GM12892 (cell line): ENCODE measurements around the gene SPATA3.
"Not testable (repeated sequence)": the region's sequence is repeated elsewhere in the genome, so short reads cannot be mapped to it uniquely, and the experiment has no call there.

Source experiments
- DNase-seq: peaks from one replicate; pipeline ENCODE4 v3.0.0; 2011; ENCODE audit not compliant: insufficient read length
- FAIRE-seq: peaks from 2 replicates; lab custom pipeline; 2011; peaks lifted over from hg19 to GRCh38; lab: Jason Lieb, UNC
- POLR2A ChIP-seq: IDR thresholded peaks from 2 replicates; pipeline ENCODE4 v1.6.1; 2011; ENCODE audit warnings: low read depth, low read length, control low read depth
- POLR2AphosphoS5 ChIP-seq: IDR thresholded peaks from 2 replicates; pipeline ENCODE4 v1.6.1; 2011; ENCODE audit warnings: low read depth, low read length, control low read depth
- TAF1 ChIP-seq: IDR thresholded peaks from 2 replicates; pipeline ENCODE4 v1.6.1; 2011; ENCODE audit warnings: low read depth, mild to moderate bottlenecking, control low read depth, low read length, borderline replicate concordance

The SPATA3 gene

DNA sequence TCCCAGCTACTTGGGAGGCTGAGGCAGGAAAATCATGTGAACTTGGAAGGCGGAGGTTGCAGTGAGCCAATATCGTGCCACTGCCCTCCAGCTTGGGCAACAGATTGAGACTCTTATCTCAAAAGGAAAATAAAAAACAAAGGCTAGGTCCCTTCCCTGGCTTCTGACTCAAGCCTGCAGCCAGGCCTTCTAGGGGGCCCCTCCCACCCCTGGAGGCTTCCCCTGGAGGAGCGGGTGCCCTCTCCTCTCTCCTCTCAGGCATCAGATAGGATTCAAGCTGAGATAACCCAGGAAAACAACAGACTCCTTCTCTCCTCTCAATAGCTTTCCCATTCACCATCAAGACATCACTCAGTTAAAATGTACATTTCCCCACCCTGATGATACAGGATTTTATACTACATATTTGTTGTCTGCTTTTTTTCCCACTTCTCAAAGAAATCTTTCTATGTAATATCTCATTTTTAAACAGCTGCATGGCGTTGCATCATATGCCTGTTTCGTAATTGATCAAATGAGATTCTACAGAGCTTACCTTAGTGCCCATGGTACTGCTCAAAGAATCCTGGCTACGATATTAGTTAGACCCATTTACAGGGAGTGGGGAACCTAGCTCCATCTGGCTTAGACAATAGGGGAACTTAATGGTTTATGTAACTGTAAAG is 20.8 kb downstream of the SPATA3 start:
- TF ChIP-seq TAF1 (no peak), POLR2AphosphoS5 (no peak), POLR2A (no peak)
- FAIRE-seq (no peak), DNase-seq (no peak)

DNA sequence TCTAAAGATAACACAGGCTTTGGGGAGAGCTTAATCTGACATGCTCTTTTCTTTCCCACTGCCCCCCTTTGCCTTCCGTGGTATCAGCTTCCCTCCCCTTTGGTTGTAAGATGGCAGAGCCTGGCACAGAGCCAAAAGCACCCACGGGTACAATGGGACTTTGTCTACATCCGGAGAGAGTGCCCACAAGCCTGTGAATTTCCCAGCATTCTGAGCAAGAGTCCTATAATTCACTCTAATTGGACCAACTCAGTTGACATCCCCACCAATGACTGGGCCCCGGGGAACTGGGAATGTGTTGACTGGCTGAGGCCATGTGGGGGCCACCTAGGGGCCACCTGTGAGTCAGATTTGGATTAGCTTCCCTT is 21.3 kb downstream of the SPATA3 start:
- TF ChIP-seq TAF1: no peak
- TF ChIP-seq POLR2AphosphoS5: no peak
- no peak for TF ChIP-seq POLR2A
- no peak for DNase-seq
- FAIRE-seq: no peak

DNA sequence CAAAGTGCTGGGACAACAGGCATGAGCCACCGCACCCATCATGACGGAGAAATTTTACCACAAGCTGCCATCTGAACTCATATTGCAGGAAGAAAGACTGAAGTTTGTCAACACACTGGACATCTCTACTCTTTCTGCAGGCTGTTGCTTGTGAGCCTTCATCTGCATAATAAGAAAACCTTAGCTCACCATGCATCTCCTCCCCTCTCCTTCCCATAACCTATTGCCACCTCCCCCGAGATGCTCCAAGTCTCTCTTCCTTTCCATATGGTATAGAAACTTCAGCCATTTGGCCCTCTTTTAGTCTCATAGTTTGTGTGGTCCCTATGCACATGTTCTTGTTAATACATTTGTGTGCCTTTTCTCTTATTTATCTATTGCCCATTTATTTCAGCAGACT is 22.3 kb downstream of the SPATA3 start:
- FAIRE-seq (no peak), DNase-seq (no peak)
- TF ChIP-seq TAF1 (no peak), POLR2AphosphoS5 (no peak), POLR2A (no peak)

DNA sequence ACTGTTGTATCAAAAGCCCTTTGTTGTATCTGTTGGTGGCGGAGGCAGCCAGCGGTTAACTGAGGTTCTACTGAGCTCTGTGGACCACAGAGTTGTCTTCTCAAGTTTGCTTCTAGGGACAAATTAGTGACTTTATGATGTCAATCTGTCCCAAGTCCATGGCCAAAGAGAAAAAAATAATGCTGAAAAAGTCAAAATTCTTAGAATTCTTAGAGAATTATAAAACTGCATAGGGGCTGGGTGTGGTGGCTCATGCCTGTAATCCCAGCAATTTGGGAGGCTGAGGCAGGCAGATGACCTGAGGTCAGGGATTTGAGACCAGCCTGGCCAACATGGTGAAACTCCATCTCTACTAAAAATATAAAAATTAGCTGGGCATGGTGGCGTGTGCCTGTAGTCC is 29.1 kb downstream of the SPATA3 start:
- not testable (repeated sequence) for DNase-seq, FAIRE-seq

DNA sequence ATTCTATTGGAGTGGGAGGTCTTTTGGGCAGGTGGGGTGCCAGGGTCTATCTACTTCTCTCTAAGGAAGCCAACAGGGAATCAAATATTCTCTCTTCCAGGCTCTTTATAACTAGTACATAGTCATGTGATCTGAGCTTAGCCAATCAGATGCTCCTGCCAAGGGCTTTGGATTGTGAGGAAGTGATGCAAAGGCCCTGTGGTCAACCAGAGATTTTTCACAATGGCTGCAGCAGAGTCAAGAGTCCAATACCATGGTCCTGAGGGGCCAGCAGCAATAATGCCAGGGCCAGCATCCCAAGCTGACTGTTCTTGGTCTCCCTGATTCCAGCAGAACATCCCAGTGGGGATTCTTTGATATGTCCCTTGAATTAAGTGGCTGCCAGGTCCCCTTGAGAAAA is 33.0 kb downstream of the SPATA3 start:
- TF ChIP-seq TAF1: no peak
- TF ChIP-seq POLR2A: no peak
- no peak for TF ChIP-seq POLR2AphosphoS5
- DNase-seq (no peak), FAIRE-seq (no peak)

DNA sequence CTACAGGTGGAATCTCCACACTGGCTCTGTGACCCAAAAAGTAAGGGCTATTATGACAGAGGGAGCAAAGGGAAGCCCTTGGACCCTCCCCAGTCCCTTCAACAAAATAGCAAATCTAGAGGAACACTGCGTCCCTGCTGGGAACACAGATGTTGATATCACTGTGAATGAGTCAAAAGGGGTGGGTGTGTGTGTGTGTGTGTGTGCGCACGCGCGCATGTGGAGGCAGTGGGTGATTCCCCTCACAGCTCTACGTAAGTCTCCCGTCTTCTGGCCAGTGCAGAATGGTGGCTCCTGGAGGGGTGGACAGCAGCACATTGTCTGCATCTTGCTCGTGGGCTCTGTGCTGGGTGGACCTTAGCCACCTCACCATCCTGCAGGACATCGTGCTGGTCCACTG is 33.6 kb downstream of the SPATA3 start:
- TF ChIP-seq TAF1 (no peak), POLR2A (no peak), POLR2AphosphoS5 (no peak)
- DNase-seq: no peak
- FAIRE-seq: no peak

DNA sequence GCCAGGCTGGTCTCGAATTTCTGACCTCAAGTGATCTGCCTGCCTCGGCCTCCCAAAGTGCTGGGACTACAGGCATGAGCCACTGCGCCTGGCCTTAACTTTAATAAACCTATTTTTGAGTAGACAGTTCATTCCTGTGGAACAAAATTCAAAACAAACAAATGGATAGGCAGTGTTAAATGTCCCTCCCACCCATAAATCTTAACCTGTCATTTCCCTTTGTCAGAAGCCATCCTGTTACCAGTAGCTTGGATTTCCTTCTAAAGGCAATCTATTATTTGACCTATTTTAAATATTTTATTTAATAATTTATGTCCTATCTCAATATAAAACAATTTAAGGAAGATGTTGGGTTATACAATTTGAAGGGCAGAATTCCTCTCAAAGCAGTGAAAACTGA is 34.8 kb downstream of the SPATA3 start:
- FAIRE-seq (no peak), DNase-seq (no peak)
- TF ChIP-seq POLR2AphosphoS5: no peak
- TF ChIP-seq POLR2A: no peak
- no peak for TF ChIP-seq TAF1

DNA sequence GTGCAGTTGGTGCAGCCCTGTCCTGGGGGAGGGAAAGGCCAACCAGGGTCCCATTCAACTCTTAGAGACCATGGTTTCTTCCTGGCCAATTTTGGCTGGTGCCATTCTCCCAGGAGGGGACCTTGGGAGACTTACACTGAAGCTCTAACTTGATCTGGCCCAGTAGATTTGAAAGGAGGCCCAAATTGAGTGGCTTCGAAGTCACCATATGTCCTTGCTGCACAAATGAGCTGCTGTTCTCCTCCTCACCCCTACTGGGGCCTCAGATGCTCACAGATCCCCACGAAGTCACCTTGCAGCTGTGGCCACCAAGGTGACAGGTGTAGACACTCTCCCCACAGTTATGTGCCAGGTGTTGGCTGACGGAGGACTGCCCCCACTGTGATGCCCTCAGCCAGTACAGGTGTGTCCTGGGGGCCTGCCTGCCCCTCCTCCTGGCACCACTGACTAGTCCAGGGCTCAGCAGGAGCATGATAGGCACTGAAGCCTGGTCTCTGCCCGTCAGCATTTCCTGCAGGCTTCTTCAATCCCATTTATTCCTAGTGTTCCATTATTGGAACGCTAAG is 36.7 kb downstream of the SPATA3 start:
- DNase-seq (no peak), FAIRE-seq (no peak)
- TF ChIP-seq POLR2AphosphoS5: no peak
- TF ChIP-seq POLR2A: no peak
- TF ChIP-seq TAF1: no peak

DNA sequence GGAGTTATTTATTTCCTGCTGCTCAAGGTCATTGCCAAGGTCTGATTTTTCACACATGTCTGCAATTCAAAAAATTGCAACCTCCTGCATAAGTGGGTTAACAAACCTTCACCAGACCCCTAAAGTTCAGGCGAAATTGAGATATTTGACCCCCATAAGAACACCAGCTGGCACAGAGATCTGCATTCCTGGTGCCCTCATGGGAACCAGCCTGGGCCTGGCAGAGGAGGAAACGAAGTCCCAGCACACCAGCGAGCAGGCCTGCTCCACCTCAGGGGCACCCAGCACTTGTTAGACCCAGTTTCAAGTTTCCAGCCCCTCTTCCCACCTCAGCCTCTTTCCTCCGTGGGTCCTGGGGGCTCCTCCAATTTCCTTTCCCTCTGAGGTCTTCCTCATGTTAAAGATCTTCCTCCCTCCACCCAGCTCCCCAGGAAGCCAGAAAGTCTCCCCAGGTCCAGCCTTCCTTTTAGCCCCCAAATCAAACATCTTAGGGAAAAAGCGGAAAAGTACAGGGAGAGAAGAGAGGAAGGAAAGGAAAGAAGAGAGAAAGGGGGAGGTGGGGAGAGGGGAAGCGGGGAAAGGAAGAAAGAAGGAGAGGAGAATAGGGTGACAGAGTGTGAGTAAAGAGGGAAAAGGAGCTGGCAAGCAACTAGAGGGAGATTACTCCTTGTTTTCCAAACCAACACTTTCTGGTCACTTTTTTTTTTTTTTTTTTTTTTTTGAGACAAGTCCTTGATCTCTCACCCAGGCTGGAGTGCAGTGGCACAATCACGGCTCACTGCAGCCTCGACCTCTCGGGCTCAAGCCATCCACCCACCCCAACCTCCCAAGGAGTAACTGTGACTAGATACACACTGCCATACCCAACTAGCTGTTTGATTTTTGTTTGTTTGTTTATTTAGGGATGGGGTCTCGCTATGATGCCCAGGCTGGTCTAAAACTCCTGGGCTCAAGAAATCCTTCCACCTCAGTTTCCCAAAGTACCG is 37.5 kb downstream of the SPATA3 start:
- no peak for TF ChIP-seq TAF1
- TF ChIP-seq POLR2AphosphoS5: no peak
- TF ChIP-seq POLR2A: no peak
- DNase-seq (no peak), FAIRE-seq (no peak)

DNA sequence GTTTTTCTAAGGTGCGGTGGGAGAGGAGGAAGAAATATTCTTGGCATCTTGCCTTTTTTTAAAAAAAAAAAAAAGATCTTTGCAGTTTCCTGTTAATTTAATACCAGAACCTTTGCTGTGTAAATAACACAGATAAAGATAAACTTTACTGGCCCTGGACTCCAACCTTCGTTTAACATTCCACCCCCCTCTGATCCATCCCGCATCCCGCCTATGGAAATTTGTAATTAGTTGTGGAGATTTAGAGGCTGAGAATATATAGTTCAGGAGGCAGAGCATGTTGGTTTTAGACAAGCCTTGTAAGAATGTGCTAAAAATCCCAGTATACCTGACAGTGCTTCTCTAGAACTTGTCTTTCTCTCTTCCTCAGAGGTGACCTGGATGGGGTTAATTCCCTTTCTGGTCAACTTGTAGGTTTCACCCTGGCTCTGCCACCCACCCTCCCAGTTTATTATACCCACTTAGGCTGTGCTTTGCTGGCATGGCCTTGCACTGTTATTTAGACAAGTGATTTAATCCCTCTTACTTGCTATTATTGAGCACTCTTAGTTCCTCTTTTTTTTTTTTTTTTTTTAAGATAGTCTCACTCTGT is 38.5 kb downstream of the SPATA3 start:
- TF ChIP-seq POLR2AphosphoS5: no peak
- TF ChIP-seq TAF1: no peak
- TF ChIP-seq POLR2A: no peak
- no peak for DNase-seq
- FAIRE-seq: no peak

DNA sequence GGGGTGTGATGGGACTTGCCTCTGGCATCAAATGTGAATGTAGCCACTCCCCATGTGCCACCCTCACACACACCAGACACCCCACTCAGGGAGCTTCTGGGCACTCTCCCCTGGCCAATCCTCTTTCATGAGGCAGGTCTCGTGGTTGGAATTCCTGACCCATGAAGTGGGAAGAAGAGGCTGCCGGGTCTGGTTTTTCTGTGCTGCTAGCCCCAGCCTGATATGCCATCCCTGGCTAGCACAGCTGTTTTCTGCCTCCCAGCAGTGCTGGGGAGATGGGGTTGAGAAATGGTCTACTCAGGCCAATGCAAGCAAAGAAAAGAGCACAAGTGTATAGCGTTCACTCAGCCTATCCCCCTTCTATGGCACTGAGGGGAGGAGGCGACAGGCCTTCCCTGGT is 40.2 kb downstream of the SPATA3 start:
- FAIRE-seq (no peak), DNase-seq (no peak)
- no peak for TF ChIP-seq POLR2AphosphoS5
- TF ChIP-seq POLR2A: no peak
- TF ChIP-seq TAF1: no peak

DNA sequence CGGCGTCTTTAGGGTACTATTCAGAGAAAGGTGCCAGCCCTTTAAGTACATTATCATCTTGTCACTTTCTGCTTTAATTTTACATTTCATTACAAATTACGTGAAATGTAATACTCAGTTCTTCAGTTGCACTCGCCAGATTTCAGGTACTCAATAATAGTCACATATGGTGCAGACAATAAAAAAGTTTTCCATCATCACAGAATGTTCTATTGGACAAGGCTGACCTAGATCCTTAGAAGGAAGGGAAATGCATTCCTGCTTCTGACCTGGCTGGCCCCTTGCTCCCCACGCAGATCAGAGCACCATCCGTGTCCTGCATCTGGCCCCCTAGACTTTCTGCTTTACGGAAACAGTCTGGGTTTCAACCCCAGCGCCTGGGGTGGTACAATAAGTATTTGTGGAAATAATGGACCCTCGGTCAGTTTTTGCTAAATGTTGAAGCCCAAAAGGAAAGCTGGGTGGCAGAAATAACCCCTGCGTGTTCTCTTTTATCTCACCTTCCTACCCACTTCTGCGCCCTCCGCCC is 40.7 kb downstream of the SPATA3 start:
- no peak for DNase-seq
- no peak for TF ChIP-seq POLR2A
- TF ChIP-seq POLR2AphosphoS5: no peak
- no peak for FAIRE-seq
